Spleen (tissue), 7 donors: ENCODE results near the gene PTPRK.

Experiments used
- CTCF ChIP-seq, 11 experiments: fragments of 200-600 bp in 7 of 11; fragments of 450-650 bp in 4 of 11; sonication (generic) in 4 of 11; IDR thresholded peaks in 8 of 11; conservative IDR thresholded peaks in 3 of 11; 1 replicate in 7 of 11; 2 replicates in 4 of 11; pipeline versions ENCODE4 v1.4.0 to v1.8.0; 2016 to 2021; ENCODE audit warnings: antibody characterized with exemption in 11 of 11, inconsistent platforms in 4 of 11, mild to moderate bottlenecking in 1 of 11
- POLR2A ChIP-seq, 3 donors: fragments of 450-650 bp; IDR thresholded peaks; one replicate each; pipeline ENCODE4 v1.5.1; 2017; ENCODE audit warnings: antibody characterized with exemption in 3 of 3, mild to moderate bottlenecking in 1 of 3
- POLR2AphosphoS5 ChIP-seq, 3 donors: sonication (generic); formaldehyde crosslinking; IDR thresholded peaks; one replicate each; pipeline ENCODE4 v1.5.1; 2017; ENCODE audit warnings: antibody characterized with exemption in 3 of 3
- donor health status: DM: no; HTN: no; CAD: no; lungs with moderate emphysema.
- donor health status: DM: no; HTN: no; CAD: no.
- donor health status: DM: no; HTN: no; CAD: no.

GRCh38 chr6:128186729-128187128 lies 333.7 kb downstream of the PTPRK start:
- TF ChIP-seq CTCF (IDR thresholded peaks at IDR 0.05 in 8 of 11, conservative IDR thresholded peaks at IDR 0.05 in 3 of 11) (no peak), POLR2A (IDR thresholded peaks at IDR 0.05) (no peak), POLR2AphosphoS5 (IDR thresholded peaks at IDR 0.05) (no peak)
